H1 (cell line): ENCODE measurements around the gene BOLA3. TPM values are rescaled to one million over a fixed set of nuclear protein-coding genes. Genes with fewer than 3 reads are reported as not detected.

Experiments used
- EP300 ChIP-seq, 2 experiments: IDR thresholded peaks; 1 replicate in 1 of 2; 2 replicates in 1 of 2; pipeline ENCODE4 v1.6.1; 2011 to 2012; ENCODE audit warnings: low read depth in 2 of 2, low read length in 2 of 2, mild to moderate bottlenecking in 2 of 2, borderline replicate concordance in 1 of 2, inconsistent platforms in 1 of 2, moderate library complexity in 1 of 2
- KDM4A ChIP-seq: IDR thresholded peaks from one replicate; pipeline ENCODE4 v1.7.1; 2012; ENCODE audit warnings: low read depth, mild to moderate bottlenecking, moderate library complexity, low read length, inconsistent platforms; ENCODE audit not compliant: severe bottlenecking
- MAX ChIP-seq: IDR thresholded peaks from 2 replicates; pipeline ENCODE4 v1.6.1; 2012; ENCODE audit warnings: inconsistent platforms
- POU5F1 ChIP-seq: IDR thresholded peaks from 2 replicates; pipeline ENCODE4 v1.6.1; 2011; ENCODE audit warnings: low read depth, mild to moderate bottlenecking, low read length, moderate library complexity
- TBP ChIP-seq: IDR thresholded peaks from 2 replicates; pipeline ENCODE4 v1.6.1; 2011; ENCODE audit warnings: low read depth, low read length, improper control_type of control experiment
- polyA plus RNA-seq, 7 experiments: library from polyadenylated mRNA; depleted of rRNA in 3 of 7; stranded (reverse) in 5 of 7; unstranded in 2 of 7; fragments of >200 nt in 5 of 7; fragments of 200-250 nt in 2 of 7; gene quantifications; 1 replicate in 5 of 7; 2 replicates in 1 of 7; 4 replicates in 1 of 7; pipeline versions ENCODE4 v1.2.1 to v1.2.3, GENCODE V29; 2011 to 2013; ENCODE audit warnings: missing spikeins in 2 of 7, mixed read lengths in 2 of 7
- total RNA-seq: library from RNA; stranded (reverse); fragmentation: NEBNext Ultra II Directional; extraction: Animal tissue kit (Norgen Biotek cat#: 25700); gene quantifications from 2 replicates; pipeline ENCODE4 v1.2.1, GENCODE V29; 2021

The BOLA3 gene
- total and polyA plus RNA-seq, 2 of the 8 experiments (the other 6 are each of a cell fraction or from before 2014, with no cell fraction given), result 46.1 to 67.3 TPM

GRCh38 chr2:74110537-74110936 lies 37.2 kb downstream of the BOLA3 start (continued):
- TF ChIP-seq POU5F1, result no peak
- TF ChIP-seq MAX, result no peak
- no peak for TF ChIP-seq TBP
- no peak for TF ChIP-seq KDM4A
- TF ChIP-seq EP300 (IDR thresholded peaks at IDR 0.05; ENCODE audit: borderline replicate concordance in 1 of 2, low read depth in 2 of 2, low read length in 2 of 2), result no peak
